Neuron (in vitro differentiated cells): ENCODE measurements around the gene FBXO48.
"Not testable (repeated sequence)": the region's sequence is repeated elsewhere in the genome, so short reads cannot be mapped to it uniquely, and the experiment has no call there.

Experiments used
- H2AFZ ChIP-seq: one replicate; pipeline ENCODE4 v1.6.1; 2013; ENCODE audit warnings: low read depth, mild to moderate bottlenecking, inconsistent platforms, low read length, moderate library complexity
- H3K27me3 ChIP-seq: one replicate; pipeline ENCODE4 v1.6.1; 2013; ENCODE audit warnings: low read length; ENCODE audit not compliant: insufficient read depth
- H3K36me3 ChIP-seq: one replicate; pipeline ENCODE4 v1.6.1; 2013; ENCODE audit warnings: low read length; ENCODE audit not compliant: insufficient read depth
- H3K4me1 ChIP-seq: one replicate; pipeline ENCODE4 v1.6.1; 2013; ENCODE audit warnings: low read length; ENCODE audit not compliant: insufficient read depth
- H3K4me3 ChIP-seq: 2 replicates; pipeline ENCODE4 v1.5.1; 2013; ENCODE audit warnings: mild to moderate bottlenecking, low read length, moderate library complexity
- H3K9me3 ChIP-seq: one replicate; pipeline ENCODE4 v1.6.1; 2013; ENCODE audit warnings: low read length

Gene FBXO48

GRCh38 chr2:68488605-68489004 is 21.5 kb upstream of the FBXO48 start:
- H3K4me3 ChIP-seq, H3K36me3 ChIP-seq, H2AFZ ChIP-seq, H3K27me3 ChIP-seq, H3K9me3 ChIP-seq, H3K4me1 ChIP-seq: not testable (repeated sequence)

DNA sequence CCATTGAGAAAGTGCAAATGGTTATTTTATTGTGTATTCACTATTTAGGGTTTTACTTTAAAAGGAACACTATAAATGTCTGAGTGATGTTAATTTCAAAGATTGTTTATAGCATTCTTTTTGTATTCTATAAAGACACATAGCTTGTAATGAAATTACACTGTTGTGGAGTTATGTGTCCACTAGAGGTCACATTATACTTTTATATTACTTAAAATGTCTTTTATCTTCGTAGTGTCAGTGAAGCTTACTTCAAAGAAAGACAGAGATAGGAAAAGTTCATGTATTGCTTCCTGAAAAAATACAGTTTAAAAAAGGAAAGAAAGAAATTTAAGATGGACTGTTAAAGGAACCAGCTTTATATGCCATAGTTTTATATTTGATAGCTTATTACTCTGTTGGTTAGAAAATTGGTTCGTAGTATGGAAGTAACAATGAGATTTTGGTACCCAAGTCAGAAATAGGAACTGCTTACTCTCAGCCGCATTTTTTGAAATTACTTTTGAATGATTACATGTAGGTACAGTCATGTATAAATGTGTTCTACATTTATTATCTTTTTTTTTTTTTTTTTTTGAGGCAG is 20.8 kb upstream of the FBXO48 start:
- H3K9me3 ChIP-seq = no peaks in the 10 kb centered on the region
- H3K27me3 ChIP-seq = no peaks in the 10 kb centered on the region
- H3K4me1 ChIP-seq = no peaks in the 10 kb centered on the region
- H3K36me3 ChIP-seq = no peaks in the 10 kb centered on the region
- no peak overlapping the region for H2AFZ ChIP-seq
- H3K4me3 ChIP-seq = no peak overlapping the region

GRCh38 chr2:68483011-68483410 is 15.9 kb upstream of the FBXO48 start:
- Histone ChIP-seq H2AFZ (no peak overlapping the region), H3K4me3 (no peak overlapping the region), H3K36me3 (no peaks in the 10 kb centered on the region), H3K9me3 (no peaks in the 10 kb centered on the region), H3K27me3 (no peaks in the 10 kb centered on the region), H3K4me1 (no peaks in the 10 kb centered on the region)

DNA sequence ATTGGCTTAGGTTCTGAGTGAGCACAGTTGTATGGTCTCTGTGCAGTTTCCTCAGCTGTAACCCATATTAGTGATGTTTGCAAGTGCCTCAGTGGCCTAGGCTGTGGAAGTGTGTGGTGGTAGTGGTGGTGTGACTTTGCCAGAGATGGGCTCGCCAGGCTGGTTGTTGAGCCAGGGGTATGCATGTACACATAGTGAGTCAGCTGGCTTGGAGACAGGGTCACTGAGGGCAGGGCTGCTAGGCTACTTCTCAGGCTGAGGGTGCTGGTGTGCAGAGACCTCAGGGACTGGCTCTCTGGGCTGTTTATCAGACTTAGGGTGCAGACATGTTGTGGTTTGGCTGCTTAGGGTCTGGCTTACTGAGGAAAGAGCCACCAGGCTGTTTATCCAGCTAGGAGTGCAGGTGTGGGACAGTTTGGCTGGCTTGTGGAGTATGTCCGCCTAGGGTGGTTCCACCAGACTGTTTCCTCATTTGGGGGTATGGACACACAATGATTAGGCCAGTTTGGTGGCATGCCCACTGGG is 15.3 kb upstream of the FBXO48 start:
- no peak overlapping the region for H2AFZ ChIP-seq
- H3K9me3 ChIP-seq = no peaks in the 10 kb centered on the region
- no peaks in the 10 kb centered on the region for H3K36me3 ChIP-seq
- no peaks in the 10 kb centered on the region for H3K4me1 ChIP-seq
- H3K27me3 ChIP-seq = no peaks in the 10 kb centered on the region
- H3K4me3 ChIP-seq = no peak overlapping the region

DNA sequence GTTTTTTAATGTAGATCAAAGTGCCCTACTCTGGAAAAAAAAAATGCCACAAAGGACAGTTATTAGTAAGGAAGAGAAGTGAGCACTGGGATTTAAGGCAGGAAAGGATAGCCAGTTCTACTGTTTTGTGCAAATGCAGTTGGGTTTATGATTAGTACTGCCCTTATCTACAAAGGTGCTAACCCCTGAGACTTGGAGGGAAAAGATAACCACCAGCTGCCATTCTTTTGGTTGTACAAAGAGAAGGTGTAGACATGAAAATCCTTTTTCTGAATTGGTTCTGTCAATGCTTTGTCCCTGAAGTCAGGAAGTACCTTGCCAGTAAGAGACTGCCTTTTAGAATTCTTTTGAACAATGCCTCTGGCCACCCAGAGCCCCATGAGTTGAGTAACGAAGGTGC is 11.6 kb upstream of the FBXO48 start:
- no peaks in the 10 kb centered on the region for H3K4me1 ChIP-seq
- no peak overlapping the region for H2AFZ ChIP-seq
- no peaks in the 10 kb centered on the region for H3K36me3 ChIP-seq
- H3K9me3 ChIP-seq = no peaks in the 10 kb centered on the region
- H3K27me3 ChIP-seq = no peaks in the 10 kb centered on the region
- no peak overlapping the region for H3K4me3 ChIP-seq

DNA sequence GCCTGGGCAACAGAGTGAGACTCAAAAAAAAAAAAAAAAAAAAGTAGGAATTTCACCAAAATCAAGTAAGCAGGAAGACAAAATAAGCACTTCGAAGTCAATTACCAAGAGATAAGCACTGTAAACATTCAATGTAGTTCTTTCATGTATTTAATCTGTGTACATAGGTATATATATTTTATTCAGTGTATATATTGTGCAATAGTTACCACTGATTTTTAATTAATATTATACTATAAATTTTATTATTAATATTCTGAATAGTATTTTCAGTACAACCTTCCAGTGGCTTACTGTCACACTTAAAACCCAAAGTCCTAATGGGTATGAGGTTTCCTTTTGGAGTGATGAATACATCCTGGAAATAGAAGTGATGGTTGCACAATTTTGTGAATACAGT is 9.4 kb upstream of the FBXO48 start:
- H3K4me1 ChIP-seq = no peaks in the 10 kb centered on the region
- H2AFZ ChIP-seq = no peak overlapping the region
- no peaks in the 10 kb centered on the region for H3K9me3 ChIP-seq
- no peaks in the 10 kb centered on the region for H3K27me3 ChIP-seq
- no peak overlapping the region for H3K4me3 ChIP-seq
- no peaks in the 10 kb centered on the region for H3K36me3 ChIP-seq

- no peaks in the 10 kb centered on the region for H3K27me3 ChIP-seq
These were observed 8.5 kb upstream of the FBXO48 start for GRCh38 chr2:68475576-68475975.

DNA sequence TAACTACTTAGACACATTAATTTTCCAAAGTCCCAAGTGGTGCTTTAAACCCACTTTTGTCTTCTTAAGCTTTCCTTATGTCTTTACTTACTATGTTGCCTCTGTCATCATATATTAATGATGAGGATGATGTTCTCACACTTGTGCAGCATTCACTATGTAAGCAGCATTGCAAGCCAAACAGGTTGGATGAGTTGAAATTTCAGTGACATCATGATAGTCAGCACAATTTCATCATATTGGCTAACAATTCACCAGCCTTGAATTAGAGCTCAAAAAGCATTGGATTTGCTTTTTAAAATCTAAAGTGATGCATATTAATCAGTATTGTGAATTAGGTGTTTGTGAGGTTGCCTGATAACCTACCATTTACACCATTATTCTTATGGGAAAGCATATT is 8.0 kb upstream of the FBXO48 start:
- Histone ChIP-seq H2AFZ (no peak overlapping the region), H3K36me3 (no peaks in the 10 kb centered on the region), H3K4me3 (no peak overlapping the region), H3K9me3 (no peaks in the 10 kb centered on the region), H3K4me1 (no peaks in the 10 kb centered on the region), H3K27me3 (no peaks in the 10 kb centered on the region)

More at GRCh38 chr2:68475576-68475975, 8.5 kb upstream of the FBXO48 start:
- H2AFZ ChIP-seq = no peak overlapping the region
- H3K9me3 ChIP-seq = no peaks in the 10 kb centered on the region
- H3K4me1 ChIP-seq = no peaks in the 10 kb centered on the region
- H3K4me3 ChIP-seq = no peak overlapping the region
- H3K36me3 ChIP-seq = no peaks in the 10 kb centered on the region

DNA sequence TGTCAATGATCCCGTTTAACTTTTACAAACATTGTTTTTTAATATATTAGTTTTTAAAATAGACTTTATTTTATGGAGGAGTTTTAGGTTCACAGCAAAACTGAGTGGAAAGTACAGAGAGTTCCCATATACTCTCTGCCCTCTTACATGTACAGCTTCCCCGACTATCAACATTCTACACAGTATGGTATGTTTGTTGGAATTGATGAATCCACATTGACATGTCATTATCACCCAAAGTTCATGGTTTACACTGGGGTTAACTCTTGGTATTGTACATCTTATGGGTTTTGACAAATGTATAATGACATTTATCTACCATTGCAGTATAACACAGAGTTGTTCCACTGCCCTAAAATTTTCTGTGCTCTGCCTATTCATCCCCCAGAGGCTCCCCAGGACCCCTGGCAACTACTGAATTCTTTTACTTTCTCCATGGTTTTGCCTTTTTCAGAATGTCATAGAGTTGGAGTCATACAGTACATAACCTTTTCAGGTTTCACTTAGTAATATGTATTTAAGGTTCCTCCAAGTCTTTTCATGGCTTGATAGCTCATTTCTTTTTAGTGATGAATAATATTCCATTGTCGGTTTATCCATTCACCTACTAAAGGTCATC is 5.8 kb upstream of the FBXO48 start:
- no peaks in the 10 kb centered on the region for H3K27me3 ChIP-seq
- H3K4me3 ChIP-seq = no peak overlapping the region

GRCh38 chr2:68471385-68471784 is 4.3 kb upstream of the FBXO48 start:
- Histone ChIP-seq H3K27me3 (no peaks in the 10 kb centered on the region), H2AFZ (no peak overlapping the region), H3K4me3 (no peak overlapping the region), H3K9me3 (no peaks in the 10 kb centered on the region), H3K4me1 (peaks cover 12% of the 10 kb centered on the region), H3K36me3 (no peaks in the 10 kb centered on the region)

More for the DNA sequence above, 5.8 kb upstream of the FBXO48 start:
- Histone ChIP-seq H2AFZ (no peak overlapping the region), H3K4me1 (peaks cover 9% of the 10 kb centered on the region), H3K36me3 (no peaks in the 10 kb centered on the region), H3K9me3 (no peaks in the 10 kb centered on the region)

GRCh38 chr2:68469935-68470334 is 2.8 kb upstream of the FBXO48 start:
- no peak overlapping the region for H3K4me3 ChIP-seq
- H2AFZ ChIP-seq = no peak overlapping the region
- H3K4me1 ChIP-seq = peaks cover 15% of the 10 kb centered on the region
- H3K36me3 ChIP-seq = no peaks in the 10 kb centered on the region
- H3K27me3 ChIP-seq = no peaks in the 10 kb centered on the region
- no peaks in the 10 kb centered on the region for H3K9me3 ChIP-seq

- Histone ChIP-seq H3K4me3 (peak overlapping the region; percentile 75), H3K9me3 (no peaks in the 10 kb centered on the region), H3K4me1 (peaks cover 15% of the 10 kb centered on the region), H3K36me3 (no peaks in the 10 kb centered on the region), H3K27me3 (no peaks in the 10 kb centered on the region), H2AFZ (no peak overlapping the region)
These were observed 1.7 kb upstream of the FBXO48 start for GRCh38 chr2:68468801-68469200.

GRCh38 chr2:68466778-68467076 is 367 bp downstream of the FBXO48 start:
- H3K27me3 ChIP-seq = no peaks in the 10 kb centered on the region
- no peaks in the 10 kb centered on the region for H3K36me3 ChIP-seq
- H2AFZ ChIP-seq = peak overlapping the region; percentile 86
- peak overlapping the region; percentile 75 for H3K4me3 ChIP-seq
- peaks cover 15% of the 10 kb centered on the region for H3K4me1 ChIP-seq
- H3K9me3 ChIP-seq = no peaks in the 10 kb centered on the region

- H2AFZ ChIP-seq = peak overlapping the region; percentile 86
- H3K9me3 ChIP-seq = no peaks in the 10 kb centered on the region
- H3K36me3 ChIP-seq = no peaks in the 10 kb centered on the region
- peak overlapping the region; percentile 75 for H3K4me3 ChIP-seq
- no peaks in the 10 kb centered on the region for H3K27me3 ChIP-seq
- peaks cover 15% of the 10 kb centered on the region for H3K4me1 ChIP-seq
These were observed 725 bp downstream of the FBXO48 start for GRCh38 chr2:68466361-68466777.
